Urinary bladder (tissue), 4 donors: Measurements from ENCODE around the gene ZNF189. TPM values are rescaled to one million over a fixed set of nuclear protein-coding genes. Genes with fewer than 3 reads are reported as not detected.

Experiments
- DNase-seq: peaks from one replicate; pipeline ENCODE4 v3.0.0-alpha.2; 2015; ENCODE audit errors: extremely low spot score
- H3K27ac ChIP-seq: one replicate; pipeline ENCODE4 v1.5.1; 2013; ENCODE audit warnings: low read depth, mild to moderate bottlenecking, moderate library complexity
- H3K36me3 ChIP-seq: one replicate; pipeline ENCODE4 v1.6.1; 2013; ENCODE audit warnings: mild to moderate bottlenecking, moderate library complexity; ENCODE audit not compliant: insufficient read depth
- H3K4me1 ChIP-seq: one replicate; pipeline ENCODE4 v1.6.1; 2013; ENCODE audit warnings: mild to moderate bottlenecking, moderate library complexity; ENCODE audit not compliant: insufficient read depth
- H3K4me3 ChIP-seq: one replicate; pipeline ENCODE4 v1.5.1; 2013; ENCODE audit warnings: low read depth, low read length
- WGBS: extraction: QIAGEN DNeasy Blood & Tissue Kit; methylation state at CpG from one replicate; pipeline ENCODE4 v1.1.7; 2013; 5-methylcytosine and 5-hydroxymethylcytosine counted together
- polyA plus RNA-seq: library from polyadenylated mRNA; stranded (reverse); fragments of 200-250 nt; gene quantifications from one replicate; pipeline ENCODE4 v1.2.3, GENCODE V29; 2013
- total RNA-seq: library from RNA; depleted of rRNA; stranded (reverse); fragments of >200 nt; gene quantifications from one replicate; pipeline ENCODE4 v1.2.3, GENCODE V29; 2014
- donor health status: healthy with polysubstance abuse.
- donor health status: healthy.

ZNF189 gene
- total and polyA plus RNA-seq, 2 donors = 9.6 to 48.3 TPM

GRCh38 chr9:101393135-101393534 lies 5.5 kb upstream of the ZNF189 start:
- no peak overlapping the region for H3K27ac ChIP-seq
- 98% methylated on average over 3 of the region's 3 CpGs for WGBS
- no peak for DNase-seq
- peaks cover 4% of the 10 kb centered on the region for H3K36me3 ChIP-seq
- H3K4me1 ChIP-seq = no peaks in the 10 kb centered on the region
- H3K4me3 ChIP-seq = no peak overlapping the region

GRCh38 chr9:101394687-101395086 lies 4.0 kb upstream of the ZNF189 start:
- 93% methylated on average over 1 of the region's 1 CpG for WGBS
- DNase-seq = no peak
- no peaks in the 10 kb centered on the region for H3K4me1 ChIP-seq

GRCh38 chr9:101397746-101398067 lies 944 bp upstream of the ZNF189 start:
- H3K36me3 ChIP-seq = peaks cover 3% of the 10 kb centered on the region
- 11% methylated on average over 4 of the region's 4 CpGs for WGBS

More at GRCh38 chr9:101394687-101395086, 4.0 kb upstream of the ZNF189 start:
- Histone ChIP-seq H3K27ac (no peak overlapping the region), H3K36me3 (peaks cover 4% of the 10 kb centered on the region), H3K4me3 (no peak overlapping the region)

GRCh38 chr9:101398930-101399642 lies 435 bp downstream of the ZNF189 start:
- Histone ChIP-seq H3K27ac (peak overlapping the region; percentile 62), H3K36me3 (peaks cover 9% of the 10 kb centered on the region), H3K4me1 (peaks cover 4% of the 10 kb centered on the region), H3K4me3 (peak overlapping the region; percentile 78)
- 1% methylated on average over 28 of the region's 28 CpGs for WGBS
- DNase-seq = no peak

More at GRCh38 chr9:101397746-101398067, 944 bp upstream of the ZNF189 start:
- peaks cover 4% of the 10 kb centered on the region for H3K4me1 ChIP-seq
- no peak for DNase-seq
- H3K4me3 ChIP-seq = peak overlapping the region; percentile 78
- no peak overlapping the region for H3K27ac ChIP-seq

GRCh38 chr9:101399643-101399970 lies 956 bp downstream of the ZNF189 start:
- H3K4me1 ChIP-seq = peaks cover 4% of the 10 kb centered on the region
- 13% methylated on average over 2 of the region's 2 CpGs for WGBS

GRCh38 chr9:101400120-101400519 lies 1.5 kb downstream of the ZNF189 start:
- H3K36me3 ChIP-seq = peaks cover 9% of the 10 kb centered on the region
- WGBS = 46% methylated on average over 5 of the region's 5 CpGs
- no peak for DNase-seq
- H3K4me3 ChIP-seq = no peak overlapping the region
- H3K27ac ChIP-seq = no peak overlapping the region
- peaks cover 4% of the 10 kb centered on the region for H3K4me1 ChIP-seq

More at GRCh38 chr9:101399643-101399970, 956 bp downstream of the ZNF189 start:
- Histone ChIP-seq H3K36me3 (peaks cover 9% of the 10 kb centered on the region), H3K27ac (no peak overlapping the region), H3K4me3 (peak overlapping the region; percentile 78)
- no peak for DNase-seq

- peaks cover 24% of the 10 kb centered on the region for H3K36me3 ChIP-seq
- H3K4me1 ChIP-seq = peaks cover 4% of the 10 kb centered on the region
- WGBS = 95% methylated on average over 9 of the region's 9 CpGs
- H3K4me3 ChIP-seq = no peak overlapping the region
- no peak overlapping the region for H3K27ac ChIP-seq
- no peak for DNase-seq
Observed at GRCh38 chr9:101403516-101404285, 5.0 kb downstream of the ZNF189 start.

GRCh38 chr9:101408374-101409078 lies 9.9 kb downstream of the ZNF189 start:
- Histone ChIP-seq H3K4me3 (no peak overlapping the region), H3K4me1 (no peaks in the 10 kb centered on the region), H3K27ac (no peak overlapping the region), H3K36me3 (peaks cover 18% of the 10 kb centered on the region)
- 98% methylated on average over 5 of the region's 5 CpGs for WGBS
- DNase-seq = no peak

- H3K36me3 ChIP-seq = peaks cover 16% of the 10 kb centered on the region
- H3K27ac ChIP-seq = no peak overlapping the region
- no peak for DNase-seq
- no peaks in the 10 kb centered on the region for H3K4me1 ChIP-seq
- 98% methylated on average over 4 of the region's 4 CpGs for WGBS
- no peak overlapping the region for H3K4me3 ChIP-seq
Observed at GRCh38 chr9:101409079-101409477, 10.4 kb downstream of the ZNF189 start.

GRCh38 chr9:101414839-101415238 lies 16.2 kb downstream of the ZNF189 start:
- no peak for DNase-seq
- H3K27ac ChIP-seq = no peak overlapping the region
- no peaks in the 10 kb centered on the region for H3K36me3 ChIP-seq
- no peaks in the 10 kb centered on the region for H3K4me1 ChIP-seq
- no peak overlapping the region for H3K4me3 ChIP-seq

- Histone ChIP-seq H3K27ac (no peak overlapping the region), H3K4me1 (no peaks in the 10 kb centered on the region), H3K36me3 (no peaks in the 10 kb centered on the region), H3K4me3 (no peak overlapping the region)
- DNase-seq = no peak
Observed at GRCh38 chr9:101415578-101415977, 16.9 kb downstream of the ZNF189 start.

- no peak overlapping the region for H3K4me3 ChIP-seq
- H3K27ac ChIP-seq = no peak overlapping the region
- H3K36me3 ChIP-seq = no peaks in the 10 kb centered on the region
- no peak for DNase-seq
- no peaks in the 10 kb centered on the region for H3K4me1 ChIP-seq
Observed at GRCh38 chr9:101417389-101417788, 18.7 kb downstream of the ZNF189 start.

- no peak overlapping the region for H3K4me3 ChIP-seq
Observed at GRCh38 chr9:101417977-101418376, 19.3 kb downstream of the ZNF189 start.

More at GRCh38 chr9:101417977-101418376, 19.3 kb downstream of the ZNF189 start:
- no peaks in the 10 kb centered on the region for H3K36me3 ChIP-seq
- no peaks in the 10 kb centered on the region for H3K4me1 ChIP-seq
- no peak overlapping the region for H3K27ac ChIP-seq
- DNase-seq = no peak
